ENCODE data around the gene DGKQ. TPM values are rescaled to one million over a fixed set of nuclear protein-coding genes. Genes with fewer than 3 reads are reported as not detected.

Gene DGKQ
- total and polyA plus RNA-seq, 2 of the 13 experiments (the other 11 are each of a cell fraction or from before 2014, with no cell fraction given): 4.5 to 7.2 TPM

GRCh38 chr4:992297-993110, 19.1 kb upstream of the DGKQ start (continued):
- no peak for TF ChIP-seq GRHL1 (CRISPR knock-in tag; conservative IDR thresholded peaks at IDR 0.05)
- no peak for TF ChIP-seq ZMAT5 (CRISPR knock-in tag; IDR thresholded peaks at IDR 0.05; ENCODE audit: borderline replicate concordance, low read depth)
- peak; percentile 89 for TF ChIP-seq ELF3 (CRISPR knock-in tag; IDR thresholded peaks at IDR 0.05)
- peak; percentile 48; the same call in 1 of the 2 replicates for TF ChIP-seq GZF1 (CRISPR knock-in tag; IDR thresholded peaks at IDR 0.05)
- peak; percentile 58; the same call in 1 of the 2 replicates for TF ChIP-seq ZBTB49 (CRISPR knock-in tag; IDR thresholded peaks at IDR 0.05; ENCODE audit: borderline replicate concordance)
- TF ChIP-seq GLI4 (CRISPR knock-in tag; IDR thresholded peaks at IDR 0.05; ENCODE audit: borderline replicate concordance): no peak
- peak; percentile 60; the same call in 1 of the 2 replicates for TF ChIP-seq CEBPG (CRISPR knock-in tag; IDR thresholded peaks at IDR 0.05)
- peak; percentile 96 for TF ChIP-seq HNRNPL (IDR thresholded peaks at IDR 0.05; ENCODE audit: low read depth, low read length)
- no peak; the same call in 1 of the 2 replicates for TF ChIP-seq ZNF253 (CRISPR knock-in tag; IDR thresholded peaks at IDR 0.05; ENCODE audit: borderline replicate concordance)
- TF ChIP-seq ZNF136 (CRISPR knock-in tag; IDR thresholded peaks at IDR 0.05; ENCODE audit: low read depth): peak; percentile 12; the same call in 1 of the 2 replicates
- TF ChIP-seq ELF1 (CRISPR knock-in tag; IDR thresholded peaks at IDR 0.05): peak; percentile 90
- peak; percentile 76 for TF ChIP-seq BCL6 (CRISPR knock-in tag; IDR thresholded peaks at IDR 0.05)
- peak; percentile 90; the same call in 1 of the 2 replicates for TF ChIP-seq ZNF430 (CRISPR knock-in tag; IDR thresholded peaks at IDR 0.05)
- TF ChIP-seq ARNT2 (CRISPR knock-in tag; IDR thresholded peaks at IDR 0.05; ENCODE audit: low read depth): peak; percentile 22; the same call in 1 of the 2 replicates
- TF ChIP-seq ZNF619 (CRISPR knock-in tag; IDR thresholded peaks at IDR 0.05): peak; percentile 73; the same call in 1 of the 2 replicates
- TF ChIP-seq ARID4A (CRISPR knock-in tag; IDR thresholded peaks at IDR 0.05; ENCODE audit: borderline replicate concordance): peak; percentile 85; the same call in 1 of the 2 replicates
- TF ChIP-seq PAX8 (CRISPR knock-in tag; IDR thresholded peaks at IDR 0.05; ENCODE audit: borderline replicate concordance): 0 out of 2 replicates have a peak, but pooled peaks have one; percentile 9
